Peyer's patch (tissue), 4 donors: ENCODE results near the gene PAQR9.

Experiments used
- POLR2A ChIP-seq, 2 donors: fragments of 450-650 bp; IDR thresholded peaks; one replicate each; pipeline ENCODE4 v1.5.1; 2017; ENCODE audit warnings: antibody characterized with exemption in 2 of 2, mild to moderate bottlenecking in 2 of 2, moderate library complexity in 2 of 2
- TF ChIP-seq, protein P1 (sequence below), 6 experiments: fragments of 450-650 bp in 4 of 6; fragments of 200-600 bp in 2 of 6; sonication (generic) in 1 of 6; IDR thresholded peaks; one replicate each; pipeline ENCODE4 v1.5.1; 2017 to 2019; ENCODE audit warnings: antibody characterized with exemption in 6 of 6, mild to moderate bottlenecking in 3 of 6, moderate library complexity in 1 of 6

DNA sequence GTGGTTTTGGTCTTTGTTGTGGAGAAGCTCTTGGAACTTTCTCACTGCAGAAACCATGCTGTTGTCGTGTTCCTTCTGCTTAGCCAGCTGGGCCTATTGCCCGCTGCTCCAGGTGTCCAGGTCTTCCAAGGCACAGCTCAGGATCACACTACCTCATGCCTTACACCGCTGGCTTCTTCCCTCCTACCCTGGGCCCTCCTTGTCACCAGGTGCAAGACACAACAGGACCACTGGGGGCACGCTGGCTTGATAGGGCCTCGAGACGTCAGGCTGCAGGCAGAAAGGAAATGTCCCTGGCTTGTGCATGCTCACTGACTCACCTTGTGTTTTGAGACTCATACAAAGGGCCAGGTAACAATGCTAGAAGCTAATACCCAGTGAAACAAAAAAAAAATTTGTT is 32.3 kb downstream of the PAQR9 start:
- TF ChIP-seq, protein P1, sequence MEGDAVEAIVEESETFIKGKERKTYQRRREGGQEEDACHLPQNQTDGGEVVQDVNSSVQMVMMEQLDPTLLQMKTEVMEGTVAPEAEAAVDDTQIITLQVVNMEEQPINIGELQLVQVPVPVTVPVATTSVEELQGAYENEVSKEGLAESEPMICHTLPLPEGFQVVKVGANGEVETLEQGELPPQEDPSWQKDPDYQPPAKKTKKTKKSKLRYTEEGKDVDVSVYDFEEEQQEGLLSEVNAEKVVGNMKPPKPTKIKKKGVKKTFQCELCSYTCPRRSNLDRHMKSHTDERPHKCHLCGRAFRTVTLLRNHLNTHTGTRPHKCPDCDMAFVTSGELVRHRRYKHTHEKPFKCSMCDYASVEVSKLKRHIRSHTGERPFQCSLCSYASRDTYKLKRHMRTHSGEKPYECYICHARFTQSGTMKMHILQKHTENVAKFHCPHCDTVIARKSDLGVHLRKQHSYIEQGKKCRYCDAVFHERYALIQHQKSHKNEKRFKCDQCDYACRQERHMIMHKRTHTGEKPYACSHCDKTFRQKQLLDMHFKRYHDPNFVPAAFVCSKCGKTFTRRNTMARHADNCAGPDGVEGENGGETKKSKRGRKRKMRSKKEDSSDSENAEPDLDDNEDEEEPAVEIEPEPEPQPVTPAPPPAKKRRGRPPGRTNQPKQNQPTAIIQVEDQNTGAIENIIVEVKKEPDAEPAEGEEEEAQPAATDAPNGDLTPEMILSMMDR (IDR thresholded peaks at IDR 0.05): no peak
- TF ChIP-seq POLR2A (IDR thresholded peaks at IDR 0.05): no peak
